PFSK-1 (cell line): ENCODE data around the gene MFN2.

ENCODE experiments used
- FOXP2 ChIP-seq: optimal IDR thresholded peaks from 2 replicates; pipeline ENCODE3; 2011; ENCODE audit warnings: borderline replicate concordance, control low read depth, inconsistent platforms; ENCODE audit not compliant: insufficient read depth; ENCODE audit errors: extremely low read length, extremely low read depth
- POLR2AphosphoS5 ChIP-seq: IDR thresholded peaks from 2 replicates; pipeline ENCODE4 v1.6.1; 2012; ENCODE audit warnings: low read depth, mild to moderate bottlenecking, control low read depth, low read length, moderate library complexity
- SIN3A ChIP-seq: IDR thresholded peaks from 2 replicates; pipeline ENCODE4 v1.6.1; 2012; ENCODE audit warnings: mild to moderate bottlenecking, low read length, moderate library complexity, borderline replicate concordance; ENCODE audit not compliant: insufficient read depth
- TAF1 ChIP-seq: IDR thresholded peaks from 2 replicates; pipeline ENCODE4 v1.6.1; 2012; ENCODE audit warnings: low read length, control low read depth, borderline replicate concordance; ENCODE audit not compliant: insufficient read depth
- TF ChIP-seq, protein P1 (sequence below), 2 experiments: IDR thresholded peaks; 2 replicates each; pipeline versions ENCODE4 v1.6.1 to v1.8.0; 2011 to 2012; ENCODE audit warnings: low read depth in 2 of 2, low read length in 2 of 2, control low read depth in 1 of 2, inconsistent platforms in 1 of 2, mild to moderate bottlenecking in 1 of 2, moderate library complexity in 1 of 2; ENCODE audit not compliant: insufficient read depth in 1 of 2

Gene MFN2

DNA sequence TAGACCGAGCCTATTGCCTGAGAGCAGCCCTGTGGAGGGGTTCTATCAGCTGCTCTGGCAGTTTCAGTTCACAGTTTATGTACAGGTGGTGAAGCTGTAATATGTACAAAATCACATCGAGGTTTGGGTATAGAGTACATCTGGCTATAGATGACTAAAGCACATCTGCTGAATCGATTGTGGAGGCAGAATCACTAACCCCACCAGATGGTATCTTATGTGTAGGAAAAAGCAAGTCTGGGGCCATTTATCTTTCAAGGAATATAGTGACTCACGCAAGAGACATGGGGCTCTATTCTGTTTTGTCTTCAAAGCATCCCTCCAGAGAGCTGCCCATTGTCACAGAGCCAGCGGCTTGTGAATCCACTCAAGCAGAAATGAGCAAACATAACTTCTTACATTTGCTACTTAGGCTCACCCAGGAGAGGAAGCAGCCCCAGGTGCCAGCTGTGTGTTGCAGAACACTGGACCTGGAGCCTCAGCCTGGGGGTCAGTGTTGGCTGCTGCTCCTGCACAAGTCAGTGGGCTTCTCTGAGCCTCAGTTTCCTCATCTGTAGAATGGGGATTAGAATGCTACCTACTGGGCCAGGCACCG, 60.3 kb downstream of the MFN2 start:
- TF ChIP-seq, protein P1, sequence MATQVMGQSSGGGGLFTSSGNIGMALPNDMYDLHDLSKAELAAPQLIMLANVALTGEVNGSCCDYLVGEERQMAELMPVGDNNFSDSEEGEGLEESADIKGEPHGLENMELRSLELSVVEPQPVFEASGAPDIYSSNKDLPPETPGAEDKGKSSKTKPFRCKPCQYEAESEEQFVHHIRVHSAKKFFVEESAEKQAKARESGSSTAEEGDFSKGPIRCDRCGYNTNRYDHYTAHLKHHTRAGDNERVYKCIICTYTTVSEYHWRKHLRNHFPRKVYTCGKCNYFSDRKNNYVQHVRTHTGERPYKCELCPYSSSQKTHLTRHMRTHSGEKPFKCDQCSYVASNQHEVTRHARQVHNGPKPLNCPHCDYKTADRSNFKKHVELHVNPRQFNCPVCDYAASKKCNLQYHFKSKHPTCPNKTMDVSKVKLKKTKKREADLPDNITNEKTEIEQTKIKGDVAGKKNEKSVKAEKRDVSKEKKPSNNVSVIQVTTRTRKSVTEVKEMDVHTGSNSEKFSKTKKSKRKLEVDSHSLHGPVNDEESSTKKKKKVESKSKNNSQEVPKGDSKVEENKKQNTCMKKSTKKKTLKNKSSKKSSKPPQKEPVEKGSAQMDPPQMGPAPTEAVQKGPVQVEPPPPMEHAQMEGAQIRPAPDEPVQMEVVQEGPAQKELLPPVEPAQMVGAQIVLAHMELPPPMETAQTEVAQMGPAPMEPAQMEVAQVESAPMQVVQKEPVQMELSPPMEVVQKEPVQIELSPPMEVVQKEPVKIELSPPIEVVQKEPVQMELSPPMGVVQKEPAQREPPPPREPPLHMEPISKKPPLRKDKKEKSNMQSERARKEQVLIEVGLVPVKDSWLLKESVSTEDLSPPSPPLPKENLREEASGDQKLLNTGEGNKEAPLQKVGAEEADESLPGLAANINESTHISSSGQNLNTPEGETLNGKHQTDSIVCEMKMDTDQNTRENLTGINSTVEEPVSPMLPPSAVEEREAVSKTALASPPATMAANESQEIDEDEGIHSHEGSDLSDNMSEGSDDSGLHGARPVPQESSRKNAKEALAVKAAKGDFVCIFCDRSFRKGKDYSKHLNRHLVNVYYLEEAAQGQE (IDR thresholded peaks at IDR 0.05; ENCODE audit: insufficient read depth in 1 of 2, low read depth in 2 of 2, low read length in 2 of 2) = no peak
- TF ChIP-seq TAF1 = no peak
- TF ChIP-seq SIN3A = no peak
- TF ChIP-seq FOXP2 = no peak
- no peak for TF ChIP-seq POLR2AphosphoS5

DNA sequence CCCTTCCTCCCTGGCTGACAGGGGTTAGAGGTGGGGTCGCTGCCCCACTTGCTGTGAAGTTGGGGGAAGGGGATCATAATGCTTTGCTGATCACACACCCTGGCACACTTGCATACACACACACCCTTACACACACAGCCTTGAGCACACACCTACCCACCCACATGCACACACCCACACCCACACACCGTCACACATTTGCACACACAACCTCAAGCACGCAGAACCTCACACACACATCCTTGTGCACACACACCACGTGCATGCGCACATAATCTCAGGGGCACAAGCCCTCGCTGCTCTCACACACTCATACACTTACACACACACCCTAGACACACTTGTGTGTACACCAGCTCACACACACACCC, 66.5 kb downstream of the MFN2 start:
- TF ChIP-seq TAF1 (no peak), SIN3A (no peak), POLR2AphosphoS5 (no peak), FOXP2 (no peak)
- TF ChIP-seq, protein P1 (IDR thresholded peaks at IDR 0.05; ENCODE audit: insufficient read depth in 1 of 2, low read depth in 2 of 2, low read length in 2 of 2) = no peak

DNA sequence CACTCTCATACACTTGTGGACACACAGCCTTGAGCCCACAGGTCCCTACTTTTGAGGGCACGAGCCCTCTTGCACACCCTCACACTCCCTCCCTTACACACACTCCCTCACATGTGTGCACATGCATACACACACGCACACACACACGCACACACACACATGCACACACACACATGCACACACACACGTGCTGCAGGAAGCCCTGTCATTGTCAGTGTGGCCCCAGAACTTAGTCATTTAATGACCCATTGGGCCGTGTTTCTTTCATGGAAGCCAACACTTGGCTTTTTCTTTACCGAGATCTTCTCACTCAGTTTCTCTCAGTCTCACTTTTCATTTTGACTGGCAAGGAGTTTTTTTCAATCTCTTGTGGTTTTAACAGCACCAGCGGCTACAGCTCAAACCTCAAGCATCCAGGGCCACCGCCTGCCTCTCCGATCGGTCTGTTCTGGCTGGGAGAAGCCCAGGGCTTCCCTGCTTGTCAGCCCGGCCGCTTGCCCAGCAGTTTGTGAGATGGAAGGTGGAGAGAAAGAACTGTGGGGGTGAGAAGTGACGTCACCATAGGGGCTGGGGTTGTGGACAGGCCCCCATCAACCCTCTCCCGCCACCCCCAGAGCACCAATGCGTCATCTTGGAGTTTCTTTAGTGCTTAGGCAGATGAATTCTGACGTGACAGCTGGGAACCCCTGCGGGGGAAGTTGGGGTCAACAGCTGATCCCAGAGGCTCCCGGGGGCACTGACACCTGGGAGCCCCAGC, 67.1 kb downstream of the MFN2 start:
- TF ChIP-seq TAF1 = no peak
- TF ChIP-seq POLR2AphosphoS5 = no peak
- TF ChIP-seq, protein P1 (IDR thresholded peaks at IDR 0.05; ENCODE audit: insufficient read depth in 1 of 2, low read depth in 2 of 2, low read length in 2 of 2) = no peak
- no peak for TF ChIP-seq FOXP2
- no peak for TF ChIP-seq SIN3A

DNA sequence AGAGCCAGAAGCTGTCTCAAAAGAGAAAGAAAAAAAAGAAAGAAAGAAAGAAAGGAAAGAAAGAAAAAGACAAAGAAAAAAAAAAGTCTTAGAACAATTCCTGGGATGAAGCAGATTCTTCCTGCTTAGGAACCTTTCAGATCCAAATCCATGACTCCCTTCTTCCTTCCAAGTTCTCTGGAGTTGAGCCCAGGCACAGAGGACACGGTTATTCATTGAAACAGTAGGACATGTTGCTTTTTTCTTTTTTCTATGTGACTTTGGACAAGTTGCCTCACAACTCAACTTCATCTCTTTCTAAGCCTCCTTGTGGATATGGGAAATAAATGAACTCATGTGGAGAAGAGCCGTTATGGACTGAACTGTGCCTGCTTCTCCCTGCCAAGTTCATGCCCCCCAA, 68.1 kb downstream of the MFN2 start:
- TF ChIP-seq SIN3A (no peak), POLR2AphosphoS5 (no peak), FOXP2 (no peak), TAF1 (no peak)
- TF ChIP-seq, protein P1 (IDR thresholded peaks at IDR 0.05; ENCODE audit: insufficient read depth in 1 of 2, low read depth in 2 of 2, low read length in 2 of 2) = no peak

DNA sequence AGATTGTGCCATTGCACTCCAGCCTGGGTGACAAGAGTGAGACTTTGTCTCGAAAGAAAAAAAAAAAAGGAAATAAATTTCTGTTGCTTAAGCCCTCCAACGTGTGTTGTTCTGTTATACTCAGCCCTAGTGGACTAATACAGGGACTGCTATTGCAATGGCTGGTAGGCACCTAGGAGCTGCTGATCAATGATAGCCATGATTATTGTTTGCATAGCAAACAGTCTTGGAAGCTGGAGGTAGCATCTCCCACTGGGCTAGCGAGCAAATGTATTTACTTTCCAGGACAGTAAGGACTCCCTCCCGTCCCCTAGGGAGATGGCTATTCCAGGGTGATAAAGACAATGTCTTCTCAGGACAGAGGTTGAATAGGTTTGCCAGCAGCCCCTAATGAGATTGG, 69.4 kb downstream of the MFN2 start:
- TF ChIP-seq, protein P1 (IDR thresholded peaks at IDR 0.05; ENCODE audit: insufficient read depth in 1 of 2, low read depth in 2 of 2, low read length in 2 of 2) = no peak
- no peak for TF ChIP-seq FOXP2
- no peak for TF ChIP-seq TAF1
- no peak for TF ChIP-seq SIN3A
- no peak for TF ChIP-seq POLR2AphosphoS5
